Measurements from ENCODE around the gene WFDC10A.
"Not testable (repeated sequence)": the region's sequence is repeated elsewhere in the genome, so short reads cannot be mapped to it uniquely, and the experiment has no call there.

Gene WFDC10A

GRCh38 chr20:45646875-45647274 lies 17.3 kb downstream of the WFDC10A start:
- in situ Hi-C loops (cut with HindIII; ENCODE audit: low sequenced_read_pairs) = no loop called here

GRCh38 chr20:45647441-45648050 lies 18.0 kb downstream of the WFDC10A start:
- in situ Hi-C loops (cut with HindIII; ENCODE audit: low sequenced_read_pairs) = no loop called here

GRCh38 chr20:45649312-45649863 lies 19.8 kb downstream of the WFDC10A start:
- in situ Hi-C loops (cut with HindIII; ENCODE audit: low sequenced_read_pairs) = no loop called here

- in situ Hi-C loops (cut with HindIII; ENCODE audit: low sequenced_read_pairs) = not testable (repeated sequence)
Observed at GRCh38 chr20:45651726-45652125, 22.2 kb downstream of the WFDC10A start.

- in situ Hi-C loops (cut with HindIII; ENCODE audit: low sequenced_read_pairs) = not testable (repeated sequence)
Observed at GRCh38 chr20:45657038-45657437, 27.5 kb downstream of the WFDC10A start.

GRCh38 chr20:45670139-45670538 lies 40.6 kb downstream of the WFDC10A start, which contains the start of gene WFDC11:
WFDC11 (minus strand) TSS chr20:45670239; CDS start chr20:45650600, 19,639 bp downstream.
- in situ Hi-C loops (cut with HindIII; ENCODE audit: low sequenced_read_pairs) = no loop called here

GRCh38 chr20:45672765-45673164 lies 43.2 kb downstream of the WFDC10A start:
- in situ Hi-C loops (cut with HindIII; ENCODE audit: low sequenced_read_pairs) = no loop called here

GRCh38 chr20:45679650-45680049 lies 50.1 kb downstream of the WFDC10A start:
- in situ Hi-C loops (cut with HindIII; ENCODE audit: low sequenced_read_pairs) = no loop called here
